Endothelial cell of umbilical vein (primary cell): ENCODE data around the gene DUSP22. TPM values are rescaled to one million over a fixed set of nuclear protein-coding genes. Genes with fewer than 3 reads are reported as not detected.
"Not testable (repeated sequence)": the region's sequence is repeated elsewhere in the genome, so short reads cannot be mapped to it uniquely, and the experiment has no call there.

Experiments
- BruUV-seq: library from RNA; stranded (reverse); fragments of 400-500 nt; replicated peaks from 2 replicates; lab custom pipeline; 2021; lab: Mats Ljungman, UMichigan
- CTCF ChIA-PET: fragments of 300-600, 350-600 bp; sonication (Branson Sonifier 250); formaldehyde crosslinking; loops from one replicate; lab custom pipeline; 2021; ENCODE audit warnings: antibody characterized with exemption, inconsistent platforms; lab: Charles Lee
- POLR2A ChIA-PET: fragments of 300-600, 350-600 bp; sonication (Branson Sonifier 250); formaldehyde crosslinking; loops from one replicate; lab custom pipeline; 2021; ENCODE audit warnings: antibody characterized with exemption, inconsistent platforms; lab: Charles Lee
- DNase-seq: peaks from one replicate; pipeline ENCODE4 v3.0.0-alpha.2; 2011; ENCODE audit warnings: low read depth, low spot score
- FAIRE-seq: peaks from 2 replicates; lab custom pipeline; 2011; peaks lifted over from hg19 to GRCh38; lab: Jason Lieb, UNC
- H2AFZ ChIP-seq: 2 replicates; pipeline ENCODE4 v1.6.0; 2012; ENCODE audit warnings: low read depth, low read length, control low read depth, inconsistent platforms
- H3K27ac ChIP-seq: 2 replicates; pipeline ENCODE4 v1.5.1; 2011; ENCODE audit warnings: low read depth, mild to moderate bottlenecking, control low read depth, low read length, moderate library complexity; ENCODE audit not compliant: insufficient read depth
- H3K27me3 ChIP-seq, 2 experiments: 2 replicates each; pipeline versions ENCODE4 v1.6.0 to v1.6.1; 2011; ENCODE audit warnings: low read length in 2 of 2, mixed read lengths in 1 of 2; ENCODE audit not compliant: control insufficient read depth in 2 of 2, insufficient read depth in 2 of 2
- H3K36me3 ChIP-seq, 2 experiments: 2 replicates in 1 of 2; 3 replicates in 1 of 2; pipeline ENCODE4 v1.5.1; 2011; ENCODE audit warnings: low read length in 2 of 2, mild to moderate bottlenecking in 1 of 2, moderate library complexity in 1 of 2; ENCODE audit not compliant: control insufficient read depth in 2 of 2, insufficient read depth in 2 of 2; ENCODE audit errors: extremely low read depth in 1 of 2
- H3K4me1 ChIP-seq: 3 replicates; pipeline ENCODE4 v1.5.1; 2011; ENCODE audit warnings: mild to moderate bottlenecking, low read length; ENCODE audit not compliant: control insufficient read depth, insufficient read depth; ENCODE audit errors: extremely low read depth
- H3K4me2 ChIP-seq: 2 replicates; pipeline ENCODE4 v1.6.1; 2011; ENCODE audit warnings: low read length, control low read depth, mixed read lengths; ENCODE audit not compliant: insufficient read depth
- H3K4me3 ChIP-seq, 3 experiments: fragments of 200-600 bp in 1 of 3; sonication (generic), shearing (Covaris generic) in 1 of 3; replicated peaks in 1 of 3; 2 replicates each; pipeline ENCODE4 v1.5.1; 2011 to 2016; ENCODE audit warnings: control low read depth in 3 of 3, low read length in 3 of 3, mild to moderate bottlenecking in 2 of 3, inconsistent platforms in 1 of 3, low read depth in 1 of 3, moderate library complexity in 1 of 3; ENCODE audit not compliant: insufficient read depth in 1 of 3
- H3K79me2 ChIP-seq: 2 replicates; pipeline ENCODE4 v1.6.0; 2012; ENCODE audit warnings: low read length, inconsistent platforms; ENCODE audit not compliant: control insufficient read depth, insufficient read depth
- H3K9ac ChIP-seq: replicated peaks from 2 replicates; pipeline ENCODE3; 2011; ENCODE audit warnings: low read length, control low read depth; ENCODE audit not compliant: insufficient read depth; ENCODE audit errors: extremely low read depth
- H3K9me1 ChIP-seq: replicated peaks from 3 replicates; pipeline ENCODE4 v1.6.0; 2011; ENCODE audit warnings: mild to moderate bottlenecking, low read length; ENCODE audit not compliant: control insufficient read depth, insufficient read depth; ENCODE audit errors: extremely low read depth
- H3K9me3 ChIP-seq: replicated peaks from 2 replicates; pipeline ENCODE4 v1.5.1; 2012; ENCODE audit warnings: low read length, inconsistent platforms; ENCODE audit not compliant: control insufficient read depth, insufficient read depth
- H4K20me1 ChIP-seq: replicated peaks from 2 replicates; pipeline ENCODE3; 2011; ENCODE audit warnings: mild to moderate bottlenecking, low read length; ENCODE audit not compliant: control insufficient read depth, insufficient read depth; ENCODE audit errors: extremely low read depth
- EZH2 ChIP-seq: IDR thresholded peaks from 2 replicates; pipeline ENCODE4 v1.6.1; 2012; ENCODE audit warnings: borderline replicate concordance, low read depth, mild to moderate bottlenecking, moderate library complexity, low read length, inconsistent platforms; ENCODE audit not compliant: severe bottlenecking
- FOS ChIP-seq: IDR thresholded peaks from 2 replicates; pipeline ENCODE4 v1.6.1; 2011; ENCODE audit warnings: mild to moderate bottlenecking, low read length, moderate library complexity, borderline replicate concordance; ENCODE audit not compliant: insufficient read depth
- GATA2 ChIP-seq: IDR thresholded peaks from 2 replicates; pipeline ENCODE4 v1.7.0; 2011; ENCODE audit warnings: low read depth, mild to moderate bottlenecking, moderate library complexity, mixed read lengths, low read length; ENCODE audit not compliant: insufficient read length, insufficient read depth
- JUN ChIP-seq: IDR thresholded peaks from 2 replicates; pipeline ENCODE4 v1.6.1; 2011; ENCODE audit warnings: borderline replicate concordance, low read depth; ENCODE audit not compliant: insufficient read length, insufficient read depth
- MYC ChIP-seq: IDR thresholded peaks from one replicate; pipeline ENCODE4 v1.6.1; 2011; ENCODE audit warnings: mild to moderate bottlenecking, low read depth, low read length
- POLR2A ChIP-seq: IDR thresholded peaks from 2 replicates; pipeline ENCODE4 v1.6.1; 2012; ENCODE audit warnings: low read depth, mild to moderate bottlenecking, control low read depth, low read length
- POLR2AphosphoS5 ChIP-seq: IDR thresholded peaks from 2 replicates; pipeline ENCODE4 v1.6.1; 2012; ENCODE audit warnings: low read depth, mild to moderate bottlenecking, control low read depth, low read length, moderate library complexity; ENCODE audit not compliant: insufficient read depth
- dilution Hi-C: fragments of 300-500 bp; cut with MboI; formaldehyde crosslinking; loops from one replicate; pipeline ENCODE4 v1.15.0; 2019; ENCODE audit warnings: low sequenced_read_pairs; ENCODE audit not compliant: extremely low pct_ligation_motif_present
- intact Hi-C: fragments of 100-400 bp; cut with micrococcal nuclease; formaldehyde crosslinking; loops from one replicate; pipeline ENCODE4 v1.10.0; 2022
- polyA plus RNA-seq, 4 experiments: library from polyadenylated mRNA; depleted of rRNA in 3 of 4; stranded (reverse) in 3 of 4; unstranded in 1 of 4; fragments of >200 nt; gene quantifications; 2 replicates each; pipeline versions ENCODE4 v1.2.1 to v1.2.3, GENCODE V29; 2011 to 2012; ENCODE audit warnings: missing spikeins in 1 of 4
- total RNA-seq: library from RNA; stranded (reverse); gene quantifications from 2 replicates; pipeline ENCODE4 v1.2.3, GENCODE V29; 2021
- TF ChIP-seq, protein P1 (sequence below), 2 donors: IDR thresholded peaks; 1 replicate in 1 of 2; 2 replicates in 1 of 2; pipeline ENCODE4 v1.5.1; 2011; ENCODE audit warnings: low read length in 2 of 2, mild to moderate bottlenecking in 2 of 2, moderate library complexity in 2 of 2, control low read depth in 1 of 2, inconsistent platforms in 1 of 2, low read depth in 1 of 2; ENCODE audit not compliant: insufficient read depth in 1 of 2; ENCODE audit errors: extremely low read depth in 1 of 2
- TF ChIP-seq, protein P2 (sequence below): IDR thresholded peaks from 2 replicates; pipeline ENCODE4 v1.6.1; 2011; ENCODE audit not compliant: insufficient read depth, insufficient read length

DUSP22 gene
- total and polyA plus RNA-seq, 2 donors (not counting 3 experiments of a cell fraction or from before 2014, with no cell fraction given), result 23.2 to 33.9 TPM

DNA sequence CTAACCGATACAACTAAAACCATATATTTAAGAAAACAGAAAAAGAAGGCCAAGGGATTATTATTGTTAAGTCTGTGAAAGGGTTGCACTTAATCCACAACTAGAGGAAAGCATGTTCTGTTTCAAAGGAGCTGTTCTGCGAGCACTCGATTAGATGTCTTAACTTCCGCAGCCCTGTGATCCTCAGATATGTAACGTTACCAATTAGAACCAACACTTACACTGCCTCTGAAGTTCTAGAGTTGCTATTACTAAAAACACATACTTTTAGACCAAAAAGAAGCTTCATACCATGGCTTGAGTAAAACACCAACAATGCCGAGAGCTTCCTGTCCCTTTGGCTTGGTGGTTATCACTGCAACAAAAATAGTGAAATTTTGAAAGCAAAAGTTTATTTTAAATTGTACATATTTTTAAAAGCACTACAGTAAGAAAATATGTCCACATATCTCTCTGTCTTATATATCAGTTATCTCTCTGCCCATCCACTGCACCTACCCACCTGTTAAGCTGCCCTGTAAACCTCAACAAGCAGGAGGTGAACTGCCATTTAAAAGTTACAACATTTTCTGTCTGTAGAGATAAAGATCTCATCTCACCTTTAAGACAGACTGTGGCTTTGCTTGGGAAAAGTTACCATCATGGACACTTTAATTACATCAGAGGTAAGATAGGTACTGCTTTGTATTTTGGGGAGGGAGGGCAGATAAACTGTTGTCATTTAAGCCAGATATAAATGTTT is 7.1 kb upstream of the DUSP22 start:
- Histone ChIP-seq H3K4me3 (no peak overlapping the region), H3K9me1 (no peaks in the 10 kb centered on the region), H3K4me1 (no peaks in the 10 kb centered on the region), H3K79me2 (no peaks in the 10 kb centered on the region), H3K27me3 (peaks cover 0 to 9% of the 10 kb centered on the region in 2 experiments), H4K20me1 (no peaks in the 10 kb centered on the region), H3K9me3 (no peaks in the 10 kb centered on the region), H2AFZ (no peak overlapping the region), H3K4me2 (no peak overlapping the region), H3K36me3 (no peaks in the 10 kb centered on the region), H3K27ac (no peak overlapping the region), H3K9ac (no peak overlapping the region)
- TF ChIP-seq FOS (no peak), GATA2 (no peak), MYC (no peak), POLR2A (no peak), EZH2 (no peak), JUN (no peak), POLR2AphosphoS5 (no peak)
- TF ChIP-seq, protein P1, sequence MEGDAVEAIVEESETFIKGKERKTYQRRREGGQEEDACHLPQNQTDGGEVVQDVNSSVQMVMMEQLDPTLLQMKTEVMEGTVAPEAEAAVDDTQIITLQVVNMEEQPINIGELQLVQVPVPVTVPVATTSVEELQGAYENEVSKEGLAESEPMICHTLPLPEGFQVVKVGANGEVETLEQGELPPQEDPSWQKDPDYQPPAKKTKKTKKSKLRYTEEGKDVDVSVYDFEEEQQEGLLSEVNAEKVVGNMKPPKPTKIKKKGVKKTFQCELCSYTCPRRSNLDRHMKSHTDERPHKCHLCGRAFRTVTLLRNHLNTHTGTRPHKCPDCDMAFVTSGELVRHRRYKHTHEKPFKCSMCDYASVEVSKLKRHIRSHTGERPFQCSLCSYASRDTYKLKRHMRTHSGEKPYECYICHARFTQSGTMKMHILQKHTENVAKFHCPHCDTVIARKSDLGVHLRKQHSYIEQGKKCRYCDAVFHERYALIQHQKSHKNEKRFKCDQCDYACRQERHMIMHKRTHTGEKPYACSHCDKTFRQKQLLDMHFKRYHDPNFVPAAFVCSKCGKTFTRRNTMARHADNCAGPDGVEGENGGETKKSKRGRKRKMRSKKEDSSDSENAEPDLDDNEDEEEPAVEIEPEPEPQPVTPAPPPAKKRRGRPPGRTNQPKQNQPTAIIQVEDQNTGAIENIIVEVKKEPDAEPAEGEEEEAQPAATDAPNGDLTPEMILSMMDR (IDR thresholded peaks at IDR 0.05; ENCODE audit: extremely low read depth in 1 of 2, insufficient read depth in 1 of 2, low read depth in 1 of 2, low read length in 2 of 2), result no peak
- TF ChIP-seq, protein P2, sequence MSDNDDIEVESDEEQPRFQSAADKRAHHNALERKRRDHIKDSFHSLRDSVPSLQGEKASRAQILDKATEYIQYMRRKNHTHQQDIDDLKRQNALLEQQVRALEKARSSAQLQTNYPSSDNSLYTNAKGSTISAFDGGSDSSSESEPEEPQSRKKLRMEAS, result no peak
- ChIA-PET CTCF (no interaction called here), POLR2A (no interaction called here)
- intact Hi-C loops, result no loop called here
- FAIRE-seq (no peak), DNase-seq (no peak)
- dilution Hi-C loops, result no loop called here
- no TSS peak for BruUV-seq

DNA sequence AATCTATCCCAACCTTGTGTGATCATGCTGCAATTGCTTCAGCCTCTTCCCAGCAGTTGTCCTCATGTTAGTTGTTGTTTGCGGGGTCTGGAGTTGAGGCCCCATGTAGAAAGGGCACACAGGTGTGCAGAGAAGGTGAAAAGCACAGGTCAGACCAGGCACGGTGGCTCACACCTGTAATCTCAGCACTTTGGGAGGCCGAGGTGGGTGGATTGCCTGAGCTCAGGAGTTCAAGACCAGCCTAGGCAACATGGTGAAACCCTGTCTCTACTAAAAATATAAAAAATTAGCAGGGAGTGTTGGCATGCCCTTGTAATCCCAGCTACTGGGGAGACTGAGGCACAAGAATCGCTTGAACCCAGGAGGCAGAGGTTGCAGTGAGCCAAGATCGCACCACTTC is 6.4 kb upstream of the DUSP22 start:
- H3K4me3 ChIP-seq, H3K36me3 ChIP-seq, H3K9ac ChIP-seq, H4K20me1 ChIP-seq, H3K4me1 ChIP-seq, H3K9me3 ChIP-seq, H3K27ac ChIP-seq, CTCF ChIA-PET, BruUV-seq, H3K79me2 ChIP-seq, dilution Hi-C loops, H3K9me1 ChIP-seq, intact Hi-C loops, H3K27me3 ChIP-seq, H2AFZ ChIP-seq, DNase-seq, POLR2A ChIA-PET, FAIRE-seq, H3K4me2 ChIP-seq: not testable (repeated sequence)
